Lower lobe of right lung (tissue), 2 donors: ENCODE measurements around the gene HARS2. TPM values are rescaled to one million over a fixed set of nuclear protein-coding genes. Genes with fewer than 3 reads are reported as not detected.
A peak's percentile ranks its signal among the peaks of the same experiment; 100 is the strongest.

Source experiments
- ATAC-seq, 2 donors: fragments of 200-7000 bp; cut with Tn5 transposase; one replicate each; pipeline ENCODE4 v1.9.1; 2020 to 2022; ENCODE audit warnings: mild to moderate bottlenecking in 2 of 2, moderate library complexity in 2 of 2
- DNase-seq: peaks from one replicate; pipeline ENCODE4 v3.0.0-alpha.2; 2020
- H3K27ac ChIP-seq: fragments of 200-600 bp; one replicate; pipeline ENCODE4 v1.8.0; 2022
- H3K27me3 ChIP-seq: fragments of 200-600 bp; one replicate; pipeline ENCODE4 v1.8.0; 2022; ENCODE audit warnings: low read depth
- H3K36me3 ChIP-seq: fragments of 200-600 bp; one replicate; pipeline ENCODE4 v1.8.0; 2022; ENCODE audit warnings: mild to moderate bottlenecking
- H3K4me1 ChIP-seq: fragments of 200-600 bp; one replicate; pipeline ENCODE4 v1.8.0; 2022
- H3K4me3 ChIP-seq: fragments of 200-600 bp; one replicate; pipeline ENCODE4 v1.8.0; 2022; ENCODE audit warnings: mild to moderate bottlenecking
- H3K9me3 ChIP-seq: fragments of 200-600 bp; one replicate; pipeline ENCODE4 v1.8.0; 2022
- CTCF ChIP-seq: fragments of 200-600 bp; IDR thresholded peaks from one replicate; pipeline ENCODE4 v1.8.0; 2022; ENCODE audit warnings: antibody characterized with exemption, mild to moderate bottlenecking
- intact Hi-C: fragments of 100-400 bp; cut with DNase I; formaldehyde crosslinking; loops from one replicate; pipeline ENCODE4 v1.11.0; 2022
- total RNA-seq: library from RNA; stranded (reverse); fragmentation: NEBNext Ultra II Directional; extraction: Animal tissue kit (Norgen Biotek cat#: 25700); gene quantifications from one replicate; pipeline ENCODE4 v1.2.1, GENCODE V29; 2021
- donor health status: DM: no; HTN: yes; CAD: no; lungs with severe emphysema.

The HARS2 gene
- total RNA-seq, 1 donor from 2014 or later = 27.6 TPM

DNA sequence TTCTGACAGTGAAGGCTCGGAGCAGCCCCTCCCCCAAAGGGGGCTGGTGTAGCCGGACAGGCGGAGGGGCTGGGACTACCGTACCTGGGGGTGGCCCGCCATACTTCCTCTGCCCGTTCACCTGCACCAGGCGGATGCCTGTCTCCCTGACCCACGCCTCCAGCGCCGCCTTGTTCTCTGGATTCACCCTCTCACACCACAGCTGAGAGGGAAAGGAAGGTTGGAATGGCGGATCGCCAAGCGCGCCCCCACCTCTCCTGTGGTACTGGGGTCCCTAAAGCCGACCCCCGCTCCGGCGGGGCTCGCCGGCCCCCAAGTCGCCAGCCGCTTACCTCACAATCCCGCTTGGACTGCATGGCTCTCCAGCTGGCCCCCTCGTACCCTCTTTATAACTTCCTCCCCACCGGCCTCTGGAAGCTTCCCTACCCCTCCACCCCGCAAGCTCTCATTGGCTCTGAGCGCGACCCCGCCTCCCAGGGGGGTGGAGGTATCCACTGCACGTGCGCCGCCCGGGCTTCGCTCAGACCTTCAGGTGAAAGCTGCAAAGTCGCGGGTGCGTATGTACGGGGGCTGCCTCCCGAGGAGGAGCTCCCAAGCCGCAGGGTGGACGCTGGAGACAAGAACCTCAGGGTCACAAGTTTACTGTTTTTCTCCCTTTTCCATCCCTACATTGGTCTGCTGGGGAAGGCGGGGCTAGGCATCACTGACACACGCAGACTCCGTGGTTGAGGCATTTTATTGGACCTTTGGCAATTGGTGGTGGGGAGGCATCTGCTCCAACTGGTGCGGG, 17.9 kb upstream of the HARS2 start, which contains the start of gene DND1:
TSS of gene DND1 (minus strand) at position 390 of the 790 bp plus-strand sequence. CDS start at position 356, 34 bp downstream.
- Histone ChIP-seq H3K9me3 (no peaks in the 10 kb centered on the region), H3K27me3 (no peaks in the 10 kb centered on the region), H3K4me1 (no peaks in the 10 kb centered on the region), H3K36me3 (peaks cover 93% of the 10 kb centered on the region), H3K27ac (no peak within 1 kb of the TSS), H3K4me3 (no peak within 1 kb of the TSS)
- no peak for DNase-seq
- peak in 1 of 2 donors; percentile 12 for ATAC-seq
- no peak for TF ChIP-seq CTCF
- intact Hi-C loops = no loop called here

- peaks cover 93% of the 10 kb centered on the region for H3K36me3 ChIP-seq
- no peak overlapping the region for H3K4me3 ChIP-seq
- H3K27me3 ChIP-seq = no peaks in the 10 kb centered on the region
- ATAC-seq (no peak), DNase-seq (no peak)
- no peak for TF ChIP-seq CTCF
- no peak overlapping the region for H3K27ac ChIP-seq
- no peaks in the 10 kb centered on the region for H3K9me3 ChIP-seq
- H3K4me1 ChIP-seq = no peaks in the 10 kb centered on the region
- intact Hi-C loops = no loop called here
Observed at GRCh38 chr5:140674211-140674610, 17.0 kb upstream of the HARS2 start.

DNA sequence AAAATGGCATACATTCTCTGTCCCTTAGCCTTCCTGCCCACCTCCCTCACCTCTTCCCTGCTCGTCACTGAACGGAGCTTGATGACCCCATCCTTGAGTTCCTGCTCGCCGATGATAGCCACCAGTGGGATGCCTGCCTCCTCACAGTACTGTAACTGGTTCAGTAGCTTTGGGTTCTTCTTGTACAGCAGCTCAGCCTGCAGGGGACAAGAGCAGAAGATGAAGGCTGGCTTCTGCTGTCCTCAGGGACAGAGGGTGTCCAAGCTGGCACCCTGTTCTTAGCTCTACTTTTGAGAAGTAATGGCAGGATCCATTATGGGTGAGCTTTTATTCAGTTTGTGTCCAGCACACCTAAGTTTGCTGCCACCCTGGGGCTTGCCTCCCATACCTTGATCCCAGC, 16.6 kb upstream of the HARS2 start:
- intact Hi-C loops = no loop called here
- DNase-seq = no peak
- Histone ChIP-seq H3K27me3 (no peaks in the 10 kb centered on the region), H3K4me3 (no peak overlapping the region), H3K36me3 (peaks cover 93% of the 10 kb centered on the region), H3K27ac (no peak overlapping the region), H3K4me1 (no peaks in the 10 kb centered on the region), H3K9me3 (no peaks in the 10 kb centered on the region)
- no peak for ATAC-seq
- TF ChIP-seq CTCF = no peak

DNA sequence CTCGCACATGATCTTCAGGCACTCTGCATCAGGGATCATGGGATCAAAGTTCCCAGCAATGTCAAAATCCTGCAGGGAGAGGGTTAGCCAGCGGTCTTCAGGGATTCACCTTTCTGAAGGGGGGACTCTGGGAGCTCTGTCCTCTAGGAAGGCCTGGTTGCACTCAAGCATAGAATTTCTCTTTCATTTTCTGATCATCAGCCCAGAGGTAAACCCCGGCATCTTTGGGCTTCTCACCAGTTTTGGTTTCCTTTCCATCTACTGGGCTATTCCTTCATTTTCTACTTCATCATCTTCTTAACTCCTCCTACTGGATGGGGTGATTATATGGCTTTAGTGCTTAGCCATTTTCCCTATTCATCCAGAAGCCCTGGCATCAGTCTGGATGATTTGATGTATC, 13.3 kb upstream of the HARS2 start:
- DNase-seq (no peak), ATAC-seq (no peak)
- no peaks in the 10 kb centered on the region for H3K9me3 ChIP-seq
- no peaks in the 10 kb centered on the region for H3K27me3 ChIP-seq
- H3K4me3 ChIP-seq = no peak overlapping the region
- no peak for TF ChIP-seq CTCF
- no peaks in the 10 kb centered on the region for H3K4me1 ChIP-seq
- H3K27ac ChIP-seq = no peak overlapping the region
- peaks cover 99% of the 10 kb centered on the region for H3K36me3 ChIP-seq
- intact Hi-C loops = no loop called here

- Histone ChIP-seq H3K4me3 (no peak overlapping the region), H3K27me3 (no peaks in the 10 kb centered on the region), H3K27ac (no peak overlapping the region), H3K9me3 (no peaks in the 10 kb centered on the region), H3K36me3 (peaks cover 90% of the 10 kb centered on the region), H3K4me1 (no peaks in the 10 kb centered on the region)
- no peak for ATAC-seq
- no peak for TF ChIP-seq CTCF
- DNase-seq = no peak
- intact Hi-C loops = no loop called here
Observed at GRCh38 chr5:140678993-140679392, 12.3 kb upstream of the HARS2 start.
